HCEC 1CT (cell line): ENCODE data around the gene NFILZ.
A peak's percentile ranks its signal among the peaks of the same experiment; 100 is the strongest.

ENCODE experiments used
- DNase-seq: peaks from one replicate; pipeline ENCODE4 v3.0.0-alpha.2; 2017

Gene NFILZ

GRCh38 chr19:8642561-8642960 lies 12.1 kb downstream of the NFILZ start:
- DNase-seq, result no peak

DNA sequence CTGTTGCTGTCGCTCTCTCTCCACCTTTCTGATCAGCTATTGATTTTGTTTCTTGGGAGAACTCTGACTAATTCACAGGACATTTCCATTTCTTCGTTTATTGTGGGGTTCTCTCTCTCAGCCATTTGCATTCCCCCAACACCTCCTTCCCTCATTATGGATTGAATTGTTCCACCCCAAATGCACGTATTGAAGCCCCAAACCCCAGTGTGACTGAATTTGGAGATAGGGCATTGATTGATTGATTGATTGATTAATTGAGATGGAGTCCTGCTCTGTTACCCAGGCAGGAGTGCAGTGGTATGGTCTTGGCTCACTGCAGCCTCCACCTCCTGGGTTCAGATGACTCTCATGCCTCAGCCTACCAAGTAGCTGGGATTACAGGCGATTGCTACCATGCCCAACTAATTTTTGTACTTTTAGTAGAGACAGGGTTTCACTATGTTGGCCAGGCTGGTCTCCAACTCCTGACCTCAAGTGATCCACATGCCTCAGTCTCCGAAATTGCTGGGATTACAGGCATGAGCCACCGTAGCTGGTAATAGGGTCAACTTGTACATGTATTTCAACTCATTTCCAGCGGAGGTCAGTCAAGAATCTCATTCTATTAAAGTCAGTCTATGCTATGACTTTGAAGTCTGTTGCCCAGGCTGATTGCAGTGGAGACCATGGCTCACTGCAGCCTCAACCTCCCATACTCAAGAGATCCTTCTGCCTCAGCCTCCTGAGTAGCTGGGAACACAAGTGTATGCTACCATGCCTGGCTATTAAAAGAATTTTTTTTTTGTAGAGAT lies 13.6 kb downstream of the NFILZ start:
- DNase-seq, result no peak

DNA sequence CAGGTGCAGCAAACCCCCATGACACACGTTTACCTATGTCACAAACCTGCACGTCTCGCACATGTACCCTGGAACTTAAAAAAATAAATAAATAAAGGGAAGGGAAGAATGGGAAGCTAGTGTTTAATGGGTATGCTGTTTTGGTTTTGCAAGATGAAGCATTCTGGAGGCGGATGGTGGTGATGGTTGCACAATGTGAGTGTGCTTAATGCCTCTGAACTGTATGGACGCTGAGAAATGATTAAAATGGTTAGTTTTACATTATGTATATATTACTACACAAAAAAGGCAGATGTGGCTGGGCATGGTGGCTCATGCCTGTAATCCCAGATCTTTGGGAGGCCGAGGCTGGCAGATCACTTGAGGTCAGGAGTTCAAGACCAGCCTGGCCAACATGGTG lies 17.8 kb downstream of the NFILZ start:
- DNase-seq, result no peak

- peak; percentile 2 for DNase-seq
Measured at GRCh38 chr19:8654591-8655339, 24.3 kb downstream of the NFILZ start.

GRCh38 chr19:8655340-8655709 lies 24.9 kb downstream of the NFILZ start:
- DNase-seq, result no peak

GRCh38 chr19:8657869-8658268 lies 27.4 kb downstream of the NFILZ start:
- no peak for DNase-seq

DNA sequence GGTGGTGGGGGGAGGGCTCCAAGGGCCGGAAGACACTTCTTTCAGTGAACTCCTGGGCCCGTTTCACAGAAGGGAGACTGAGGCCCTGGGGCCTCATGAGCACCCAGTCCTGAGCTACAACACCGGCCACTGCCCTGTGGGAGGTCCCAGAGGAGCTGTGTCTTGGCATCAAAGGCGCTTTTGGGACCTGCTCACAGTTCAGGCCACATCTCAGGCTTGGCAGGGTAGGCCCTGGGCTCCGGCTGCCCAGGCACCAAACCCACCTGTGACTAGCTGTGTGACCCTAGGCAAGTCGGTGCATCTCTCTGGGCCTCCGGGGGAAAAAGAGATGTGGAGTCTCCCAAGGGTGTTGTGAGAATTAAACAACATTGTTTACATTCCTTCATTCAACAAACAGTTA lies 29.5 kb downstream of the NFILZ start:
- no peak for DNase-seq

- no peak for DNase-seq
Measured at GRCh38 chr19:8662263-8662662, 31.8 kb downstream of the NFILZ start.

GRCh38 chr19:8663920-8664670 lies 33.7 kb downstream of the NFILZ start:
- DNase-seq, result no peak

GRCh38 chr19:8664671-8665057 lies 34.2 kb downstream of the NFILZ start:
- no peak for DNase-seq

DNA sequence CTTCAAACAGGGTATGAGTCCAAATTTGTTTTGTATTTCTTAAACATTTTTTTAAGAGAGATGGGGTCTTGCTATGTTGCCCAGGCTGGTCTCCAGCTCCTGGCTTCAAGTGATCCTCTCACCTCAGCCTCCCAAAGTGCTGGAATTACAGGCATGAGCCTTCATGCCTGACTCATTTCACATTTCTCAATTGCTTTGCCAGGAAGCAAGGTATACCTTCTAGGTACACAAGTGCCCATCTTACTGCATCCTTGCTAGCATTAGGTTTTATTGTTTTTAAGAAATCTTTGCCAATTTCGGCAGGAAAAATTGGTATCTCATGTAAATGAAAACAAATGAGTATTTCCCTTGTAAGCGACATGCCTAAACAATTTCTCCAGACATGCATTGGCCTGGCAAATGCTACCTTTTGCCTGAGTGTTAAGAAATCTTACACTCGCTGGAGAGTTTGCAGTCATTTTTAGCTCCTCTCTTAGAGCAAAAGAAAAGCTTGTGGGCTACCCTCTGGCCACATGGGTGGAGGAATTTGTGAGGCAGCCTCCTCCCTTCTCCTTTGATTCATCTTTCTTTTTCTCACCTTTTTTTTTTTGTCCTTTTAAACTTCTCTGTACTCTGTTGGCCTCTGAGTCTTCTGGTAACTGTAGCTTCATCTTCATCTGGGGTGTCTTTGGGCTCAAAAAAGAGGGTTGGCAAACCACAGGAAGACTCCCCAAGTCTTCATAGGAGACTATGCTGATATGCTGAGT lies 35.2 kb downstream of the NFILZ start:
- DNase-seq, result no peak

GRCh38 chr19:8666814-8667405 lies 36.5 kb downstream of the NFILZ start:
- no peak for DNase-seq

DNA sequence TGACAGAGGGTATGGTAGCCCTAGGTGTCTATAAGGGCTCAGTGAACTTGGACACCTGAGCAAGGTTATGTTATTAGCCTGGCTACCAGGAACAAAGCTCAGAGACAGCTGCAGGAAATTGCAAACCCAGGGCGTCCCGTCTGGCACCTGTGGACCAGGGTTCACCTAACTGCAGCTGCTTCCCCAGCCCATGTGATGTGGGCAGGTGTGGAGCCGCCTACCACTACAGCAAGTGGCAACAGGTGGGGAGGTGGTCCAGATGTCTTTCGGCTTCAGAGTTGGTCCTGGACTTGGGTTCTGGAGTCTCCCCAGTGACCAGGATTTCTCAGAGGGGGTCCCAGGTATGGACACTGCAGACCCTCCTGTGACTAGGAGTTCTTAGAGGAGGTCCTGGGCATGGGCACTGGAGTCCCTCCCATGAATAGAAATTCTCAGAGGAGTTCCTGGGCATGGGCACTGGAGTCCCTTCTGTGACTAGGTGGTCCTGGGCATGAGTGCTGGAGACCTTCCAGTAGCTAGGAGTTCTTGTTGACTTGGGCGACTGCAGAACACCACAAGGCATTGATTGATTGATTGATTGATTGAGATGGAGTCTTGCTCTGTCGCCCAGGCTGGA lies 43.0 kb downstream of the NFILZ start:
- DNase-seq, result no peak

DNA sequence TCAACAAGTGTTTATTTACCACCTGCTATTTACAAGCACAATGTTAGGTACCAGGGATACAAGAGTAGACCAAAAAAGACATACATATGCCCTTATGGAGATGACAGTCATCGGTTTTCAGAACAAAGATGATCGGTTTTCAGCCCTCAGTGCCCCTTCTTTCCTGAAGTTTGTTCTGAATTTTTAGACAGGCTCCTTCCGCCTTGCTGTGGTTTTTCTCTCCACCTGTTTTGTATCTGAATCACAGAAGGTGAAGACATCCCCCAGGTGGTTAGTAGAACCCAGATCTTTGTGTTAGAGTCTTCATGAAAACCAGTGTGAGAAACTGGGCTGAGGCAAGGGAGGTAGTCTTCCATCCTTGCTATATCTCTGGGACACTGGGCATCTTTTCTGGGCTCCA lies 44.6 kb downstream of the NFILZ start:
- no peak for DNase-seq

GRCh38 chr19:8678244-8678807 lies 47.9 kb downstream of the NFILZ start:
- no peak for DNase-seq
